Stimulated activated CD4-positive, alpha-beta T cell treated with anti-CD3 and anti-CD28 coated beads, Interleukin-4, amount 100 ng/mL, for 24 hours (primary cell): Measurements from ENCODE around the gene SLC25A39.
"Not testable (repeated sequence)": the region's sequence is repeated elsewhere in the genome, so short reads cannot be mapped to it uniquely, and the experiment has no call there.

Experiments
- DNase-seq: peaks from one replicate; pipeline ENCODE4 v3.0.0-alpha.2; 2020

SLC25A39 gene

DNA sequence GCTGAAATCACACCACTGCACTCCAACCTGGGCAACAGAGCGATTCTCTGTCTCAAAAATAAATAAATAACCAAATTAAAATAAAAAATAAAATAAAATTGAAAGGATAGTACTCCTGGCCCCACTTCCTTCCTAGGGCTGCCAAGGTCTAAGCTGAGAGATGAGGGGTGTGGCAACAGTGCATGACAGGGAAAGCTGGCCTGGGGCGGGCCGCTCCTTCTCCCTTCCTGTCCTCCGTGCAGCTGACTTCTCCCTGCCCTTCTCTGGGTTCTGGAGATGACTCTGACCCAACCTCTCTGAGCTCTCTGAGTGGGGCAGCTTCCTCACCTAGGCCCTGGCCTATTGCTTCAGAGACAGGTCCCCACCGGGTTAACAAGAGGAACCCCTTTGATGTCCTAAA is 8.7 kb upstream of the SLC25A39 start:
- no peak for DNase-seq

GRCh38 chr17:44331249-44331760 is 6.7 kb upstream of the SLC25A39 start:
- peak; percentile 79 for DNase-seq

DNA sequence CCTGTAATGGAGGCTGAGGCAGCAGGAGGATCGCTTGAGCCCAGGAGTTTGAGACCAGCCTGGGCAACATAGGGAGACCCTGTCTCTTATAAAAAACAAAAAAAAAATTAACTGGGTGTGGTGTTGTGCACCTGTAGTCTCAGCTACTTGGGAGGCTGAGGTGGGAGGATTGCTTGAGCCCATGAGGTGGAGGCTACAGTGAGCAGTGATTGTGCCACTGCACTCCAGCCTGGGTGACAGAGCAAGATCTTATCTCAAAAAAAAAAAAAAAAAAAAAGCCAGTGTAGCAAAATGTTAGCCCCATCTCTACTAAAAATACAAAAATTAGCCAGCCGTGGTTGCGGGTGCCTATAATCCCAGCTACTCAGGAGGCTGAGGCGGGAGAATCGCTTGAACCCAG is 5.6 kb upstream of the SLC25A39 start:
- not testable (repeated sequence) for DNase-seq

DNA sequence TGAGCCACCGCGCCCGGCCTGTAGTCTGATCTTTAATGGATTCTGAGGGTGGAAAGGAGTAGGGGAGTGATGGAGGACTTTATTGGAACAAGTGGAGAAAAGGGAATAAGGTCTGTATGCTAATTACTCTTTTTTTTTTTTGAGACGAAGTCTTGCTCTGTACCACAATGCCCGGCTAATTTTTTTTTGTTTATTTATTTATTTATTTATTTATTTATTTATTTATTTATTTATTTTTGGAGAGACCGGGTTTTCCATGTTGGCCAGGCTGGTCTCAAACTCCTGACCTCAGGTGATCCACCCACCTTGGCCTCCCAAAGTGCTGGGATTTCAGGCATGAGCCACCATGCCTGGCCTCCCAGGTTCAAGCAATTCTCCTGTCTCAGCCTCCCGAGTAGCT is 4.9 kb upstream of the SLC25A39 start:
- DNase-seq, result not testable (repeated sequence)

DNA sequence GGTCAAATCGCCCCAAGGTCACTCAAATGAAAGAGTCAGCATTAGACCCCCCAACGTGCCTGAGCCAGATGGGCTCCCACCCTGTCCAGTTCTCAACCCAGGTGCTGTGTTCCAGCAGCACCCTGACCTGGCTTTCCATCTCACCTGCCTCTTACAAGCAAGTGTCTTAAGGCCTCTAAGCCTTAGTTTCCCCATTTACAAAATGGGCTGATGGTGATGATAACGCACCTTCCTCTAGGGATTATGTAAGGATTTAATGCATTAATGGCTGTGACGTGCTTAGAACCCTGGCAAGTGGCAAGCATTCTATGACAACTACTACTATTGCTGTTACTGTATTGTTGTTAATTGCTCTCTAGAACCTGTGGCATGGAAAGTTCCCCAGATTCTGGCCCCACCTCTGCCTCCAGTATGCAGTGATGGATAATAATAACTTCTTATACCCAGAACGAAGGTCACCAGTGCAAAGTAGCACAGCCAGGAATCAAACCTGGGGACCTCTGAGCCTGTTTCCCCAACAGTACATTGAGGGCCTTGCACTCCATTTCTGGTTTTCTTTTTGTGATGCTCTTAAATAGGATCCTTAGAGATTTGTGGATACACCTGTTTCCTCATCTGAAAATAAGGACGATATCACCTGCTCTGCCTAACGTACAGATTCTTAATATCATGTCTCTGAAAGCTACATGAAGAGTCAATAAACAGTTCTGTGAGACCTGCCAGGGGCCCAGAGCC is 3.3 kb upstream of the SLC25A39 start:
- no peak for DNase-seq

- peak; percentile 94 for DNase-seq
Observed at GRCh38 chr17:44326861-44327444, 2.3 kb upstream of the SLC25A39 start.

DNA sequence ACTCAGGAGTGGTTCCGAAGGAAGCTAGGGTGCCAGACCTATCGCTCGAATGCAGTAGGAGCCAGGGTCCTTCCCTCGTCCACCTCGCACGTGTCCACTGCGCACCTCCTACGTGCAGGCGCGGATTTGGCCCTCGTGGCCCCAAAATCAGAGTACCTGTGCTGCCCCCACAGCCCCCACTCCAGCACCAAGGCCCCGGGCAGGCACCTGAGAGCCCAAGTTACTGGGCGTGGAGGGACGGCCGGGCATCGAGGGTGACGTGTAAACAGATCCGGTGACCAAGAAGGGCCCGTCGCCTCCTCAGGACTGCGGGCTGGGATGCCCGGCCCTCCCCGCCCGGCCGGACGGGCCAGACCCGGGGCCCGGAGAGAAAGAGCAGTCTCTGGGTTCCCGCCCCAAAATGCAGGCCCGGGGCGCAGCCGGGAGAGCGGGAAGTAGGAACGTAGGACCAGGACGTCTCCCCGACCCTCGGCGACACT is 492 bp downstream of the SLC25A39 start:
- no peak for DNase-seq

GRCh38 chr17:44323359-44324091 is 1.1 kb downstream of the SLC25A39 start:
- DNase-seq, result no peak

DNA sequence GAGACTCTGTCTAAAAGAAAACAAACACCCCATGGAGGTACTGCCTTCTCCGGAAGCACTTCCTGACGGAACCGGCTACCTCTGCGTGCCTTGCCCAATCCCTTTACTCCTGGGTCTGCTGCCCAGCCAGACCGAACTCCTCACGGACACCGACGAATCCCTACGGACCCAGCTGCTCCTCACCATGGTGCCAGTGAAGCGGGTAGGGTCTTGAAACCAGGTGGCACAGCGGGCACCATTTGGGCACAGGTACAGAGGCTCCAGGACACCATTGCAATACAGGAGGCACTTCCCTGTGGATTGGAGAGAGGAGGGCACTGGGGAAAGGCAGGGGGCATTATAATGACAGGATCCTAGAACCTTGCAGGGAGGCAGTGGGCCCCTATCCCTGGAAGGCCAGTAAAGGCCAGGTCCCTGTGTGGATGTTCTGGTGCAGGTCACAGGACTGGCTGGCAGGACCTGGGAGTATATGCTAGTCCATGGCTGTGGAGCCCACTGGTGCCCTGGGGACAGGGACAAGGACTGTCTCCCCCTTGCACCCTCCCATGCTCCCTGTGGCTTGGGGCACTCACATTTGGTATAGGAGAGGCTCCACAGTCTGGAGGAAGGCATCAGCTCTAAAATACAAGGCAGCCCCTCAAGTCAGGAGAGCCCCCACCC is 2.3 kb downstream of the SLC25A39 start:
- no peak for DNase-seq

- DNase-seq, result no peak
Observed at GRCh38 chr17:44321246-44322120, 3.1 kb downstream of the SLC25A39 start.

DNA sequence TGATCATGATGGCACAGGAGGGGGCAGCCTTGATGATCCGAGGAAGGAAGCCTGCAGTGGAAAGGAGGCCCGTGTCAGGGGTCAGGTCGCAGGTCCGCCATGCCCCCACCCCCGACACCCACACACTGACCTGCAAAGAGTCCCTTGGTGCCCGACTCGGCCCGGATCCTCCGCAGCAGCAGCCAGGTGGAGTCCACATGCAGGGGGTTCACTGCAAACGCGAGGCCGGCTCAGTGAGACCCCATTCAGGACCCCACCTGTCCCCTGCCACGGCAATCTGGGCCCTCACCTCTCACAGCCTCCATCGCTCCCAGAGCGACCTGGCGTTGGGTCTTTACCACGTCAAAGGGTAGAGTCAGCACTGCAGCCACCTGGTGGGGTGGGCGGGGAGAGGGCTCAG is 4.6 kb downstream of the SLC25A39 start:
- DNase-seq, result no peak

- no peak for DNase-seq
Observed at GRCh38 chr17:44318077-44318892, 6.3 kb downstream of the SLC25A39 start.

DNA sequence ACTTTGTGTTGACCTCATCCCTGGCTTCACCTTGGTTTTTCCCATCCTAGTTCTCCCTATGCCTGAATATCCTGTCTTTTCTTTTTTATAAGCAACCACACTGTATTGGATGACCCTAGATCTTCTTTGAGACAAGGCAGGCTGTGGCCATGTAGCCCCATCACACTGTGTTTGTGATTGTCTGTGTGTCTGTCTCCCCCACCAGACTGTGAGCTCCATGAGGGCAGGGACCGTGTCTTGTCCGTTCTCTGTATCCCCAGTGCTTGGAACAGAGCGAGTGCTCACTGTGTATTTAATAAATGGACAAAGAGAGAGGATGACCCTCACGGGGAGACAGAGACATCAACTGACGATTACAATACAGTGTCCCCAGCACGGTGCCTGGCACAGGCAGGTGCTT is 7.1 kb downstream of the SLC25A39 start:
- no peak for DNase-seq

DNA sequence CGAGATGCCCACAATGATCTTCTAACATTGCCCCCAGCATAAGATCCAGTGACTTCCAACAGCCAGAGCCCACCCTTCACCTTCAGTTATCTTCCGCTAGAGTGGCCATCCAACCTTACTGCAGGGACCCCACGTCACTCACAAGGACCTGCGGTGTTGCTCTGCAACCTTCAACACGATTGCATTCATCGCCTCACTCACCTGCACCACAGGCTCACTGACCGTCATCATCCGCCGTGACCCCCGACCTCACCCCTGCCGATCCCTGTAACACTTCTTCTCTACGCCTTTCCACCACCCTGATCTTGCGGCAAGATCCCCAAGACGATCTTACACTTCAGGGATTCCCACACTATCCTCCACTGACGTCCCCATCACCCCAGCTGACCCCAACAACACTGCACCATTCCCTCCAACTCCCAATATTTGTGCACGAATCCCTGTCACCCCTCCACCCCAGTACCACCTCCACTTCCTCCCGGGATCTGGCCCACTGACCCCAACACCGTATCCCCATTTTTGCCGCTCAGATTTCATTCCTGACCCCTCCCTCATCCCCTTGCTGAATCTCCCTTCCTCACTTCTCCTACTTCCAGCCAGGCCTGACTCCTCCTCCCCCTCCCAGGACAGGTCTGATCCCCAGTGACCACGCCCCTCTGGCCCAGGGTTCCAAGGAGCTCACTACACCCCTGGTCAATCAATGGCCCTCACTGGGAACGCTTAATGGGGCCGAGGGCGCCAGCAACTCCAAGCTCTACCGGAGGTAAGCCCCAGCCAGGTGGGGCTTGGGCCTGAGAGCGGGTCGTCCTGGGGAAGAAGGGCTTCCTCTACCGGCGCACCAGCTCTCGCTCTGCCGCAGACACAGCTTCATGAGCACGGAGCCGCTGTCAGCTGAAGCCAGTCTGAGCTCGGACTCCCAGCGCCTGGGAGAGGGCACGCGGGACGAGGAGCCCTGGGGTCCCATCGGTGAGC is 8.6 kb downstream of the SLC25A39 start:
- DNase-seq, result no peak

DNA sequence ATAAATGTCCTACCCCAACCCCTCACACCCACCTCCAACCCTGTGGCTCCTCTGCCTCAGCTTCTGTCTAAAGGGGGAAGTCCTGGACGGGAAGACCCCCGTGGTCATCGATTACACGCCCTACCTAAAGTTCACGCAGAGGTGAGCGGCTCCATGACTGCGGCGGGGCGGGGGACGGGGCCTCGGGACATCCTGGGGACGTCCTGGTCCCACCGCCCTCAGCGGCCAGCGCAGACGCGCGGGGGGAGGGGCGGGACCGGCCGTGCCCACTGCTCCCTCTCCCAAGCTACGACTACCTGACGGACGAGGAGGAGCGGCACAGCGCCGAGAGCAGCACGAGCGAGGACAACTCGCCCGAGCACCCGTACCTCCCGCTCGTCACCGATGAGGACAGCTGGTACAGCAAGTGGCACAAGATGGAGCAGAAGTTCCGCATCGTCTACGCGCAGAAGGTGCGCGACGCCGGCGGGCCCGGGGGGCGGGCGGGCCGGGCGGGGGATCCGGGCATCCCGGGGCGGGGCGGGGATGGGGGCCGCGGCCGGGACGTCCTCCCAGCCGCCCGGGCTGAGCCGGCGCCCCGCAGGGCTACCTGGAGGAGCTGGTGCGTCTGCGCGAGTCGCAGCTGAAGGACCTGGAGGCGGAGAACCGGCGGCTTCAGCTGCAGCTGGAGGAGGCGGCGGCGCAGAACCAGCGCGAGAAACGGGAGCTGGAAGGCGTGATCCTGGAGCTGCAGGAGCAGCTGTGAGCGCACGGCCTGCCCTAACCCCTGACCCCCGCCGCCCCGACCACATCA is 9.6 kb downstream of the SLC25A39 start:
- DNase-seq, result peak; percentile 54

GRCh38 chr17:44314524-44314868 is 10.1 kb downstream of the SLC25A39 start:
- no peak for DNase-seq

- no peak for DNase-seq
Observed at GRCh38 chr17:44314031-44314430, 10.6 kb downstream of the SLC25A39 start.

GRCh38 chr17:44312396-44313104 is 12.1 kb downstream of the SLC25A39 start:
- DNase-seq, result no peak
